Measurements from ENCODE around the gene ZBTB8A. TPM values are rescaled to one million over a fixed set of nuclear protein-coding genes. Genes with fewer than 3 reads are reported as not detected.

ZBTB8A gene
- total RNA-seq, 2 donors from 2014 or later, result 3.0 to 4.7 TPM

DNA sequence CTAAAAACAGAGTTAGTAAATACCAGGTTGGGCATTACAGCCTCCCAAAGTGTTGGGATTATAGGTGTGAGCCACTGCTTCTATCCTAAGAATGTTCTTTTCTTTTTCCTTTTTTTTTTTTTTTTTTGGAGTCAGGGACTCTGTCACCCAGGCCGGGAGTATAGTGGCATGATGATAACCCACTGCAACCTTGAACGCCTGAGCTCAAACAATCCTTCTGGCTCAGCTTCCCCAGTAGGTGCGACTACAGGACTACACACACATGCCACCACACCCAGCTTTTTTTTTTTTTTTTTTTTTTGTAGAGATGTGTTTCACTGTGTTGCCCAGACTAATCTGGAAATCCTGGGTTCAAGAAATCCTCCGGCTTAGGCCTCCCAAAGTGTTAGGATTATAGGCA lies 105.2 kb downstream of the ZBTB8A start:
- no peak for DNase-seq
- intact Hi-C loops (cut with DNase I), result no loop called here
- ATAC-seq, result no peak

DNA sequence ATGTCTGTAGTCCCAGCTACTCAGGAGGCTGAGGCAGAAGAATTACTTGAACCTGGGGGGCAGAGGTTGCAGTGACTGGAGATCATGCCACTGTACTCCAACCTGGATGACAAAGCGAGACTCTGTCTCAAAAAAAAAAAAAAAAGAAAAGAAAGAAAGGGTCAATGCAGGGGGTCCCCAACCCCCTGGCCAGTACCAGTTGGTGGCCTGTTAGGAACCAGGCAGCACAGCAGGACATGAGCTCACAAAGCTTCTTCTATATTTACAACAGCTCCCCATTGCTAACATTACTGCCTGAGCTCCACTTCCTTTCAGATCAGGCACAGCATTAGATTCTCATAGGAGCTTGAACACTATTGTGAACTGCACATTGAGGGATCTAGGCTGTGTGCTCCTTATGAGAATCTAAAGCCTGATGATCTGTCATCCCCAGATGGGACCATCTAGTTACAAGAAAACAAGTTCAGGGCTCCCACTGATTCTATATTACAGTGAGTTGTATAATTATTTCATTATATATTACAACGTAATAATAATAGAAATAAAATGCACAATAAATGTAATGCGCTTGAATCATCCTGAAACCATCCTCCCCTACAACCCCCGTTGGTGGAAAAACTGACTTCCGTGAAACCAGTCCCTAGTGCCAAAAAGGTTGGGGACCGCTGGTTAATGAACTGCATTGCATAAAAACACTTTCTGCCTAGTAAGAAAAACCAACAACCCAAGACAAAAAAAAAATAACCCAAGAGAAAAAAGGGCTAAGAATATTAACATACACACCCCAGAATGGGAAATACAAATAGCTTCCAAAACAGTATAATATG lies 108.3 kb downstream of the ZBTB8A start:
- ATAC-seq (no peak), DNase-seq (no peak)
- intact Hi-C loops (cut with DNase I), result no loop called here

DNA sequence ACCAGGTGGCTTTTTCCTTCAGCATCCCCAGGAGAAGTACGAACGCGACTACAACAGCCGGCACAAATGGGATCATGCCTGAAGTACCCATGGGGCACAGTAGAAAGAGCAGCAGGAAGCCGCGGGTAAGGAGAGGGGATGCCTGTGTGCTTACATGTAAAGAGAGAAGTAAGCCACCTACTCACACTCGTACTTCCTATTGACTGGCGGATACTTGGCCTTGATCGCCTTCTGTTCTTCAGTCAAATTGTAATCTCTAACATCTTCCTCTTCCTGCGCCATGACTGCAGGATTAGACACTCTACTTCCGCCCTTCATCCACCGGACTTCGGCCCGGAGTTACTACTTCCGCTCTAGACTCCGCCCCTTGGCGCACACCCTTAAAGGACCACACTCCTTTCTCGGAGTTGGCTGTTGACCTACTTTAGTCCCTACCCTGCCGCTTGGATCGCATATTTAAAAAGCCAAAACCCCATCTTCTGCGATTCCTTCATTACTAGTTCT lies 111.1 kb downstream of the ZBTB8A start, which contains the start of gene ZBTB8OS:
Gene ZBTB8OS (minus strand): TSS at position 303 of the 504 bp plus-strand sequence. CDS start 21 bp downstream, at position 282.
- intact Hi-C loops (cut with DNase I), result no loop called here
- DNase-seq, result peak; percentile 94
- peak; percentile 86 to 94 for ATAC-seq

DNA sequence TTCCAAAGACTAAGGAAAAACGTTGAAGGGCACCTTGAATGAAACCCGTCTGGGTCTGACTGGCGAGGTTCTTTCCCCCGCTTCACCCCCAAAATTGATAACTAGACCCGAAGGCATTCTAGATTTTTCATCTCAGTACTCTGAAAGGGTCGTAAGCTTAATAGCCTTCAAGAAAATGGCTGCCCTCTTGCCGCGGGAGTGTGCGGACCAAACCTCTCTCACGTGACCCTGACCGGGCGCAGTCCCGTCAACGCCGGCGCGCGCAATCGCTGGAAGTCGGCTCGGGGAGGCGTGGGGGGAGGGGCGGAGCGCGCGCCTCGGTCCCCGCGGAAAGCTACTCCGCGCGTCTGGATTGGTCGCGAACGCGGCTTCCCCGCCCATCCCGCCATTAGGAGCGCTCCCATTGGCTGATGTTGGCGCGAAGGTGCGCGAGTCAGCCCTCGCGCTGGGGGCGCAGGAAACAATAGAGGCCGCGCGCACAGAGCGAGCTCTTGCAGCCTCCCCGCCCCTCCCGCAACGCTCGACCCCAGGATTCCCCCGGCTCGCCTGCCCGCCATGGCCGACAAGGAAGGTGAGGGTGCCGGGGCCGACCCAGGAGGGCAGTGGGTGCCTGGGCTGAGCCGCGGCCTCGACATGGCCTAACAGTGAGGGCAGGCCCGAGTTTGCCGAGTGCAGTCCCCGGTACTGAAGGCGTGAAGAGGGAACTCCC lies 111.7 kb downstream of the ZBTB8A start, which contains the start of gene RBBP4:
Gene RBBP4 (plus strand): TSS at position 457 of the 709 bp plus-strand sequence. CDS start 99 bp downstream, at position 556.
- ATAC-seq (peak; percentile 97 to 98), DNase-seq (peak; percentile 99)
- intact Hi-C loops (cut with DNase I), result no loop called here

DNA sequence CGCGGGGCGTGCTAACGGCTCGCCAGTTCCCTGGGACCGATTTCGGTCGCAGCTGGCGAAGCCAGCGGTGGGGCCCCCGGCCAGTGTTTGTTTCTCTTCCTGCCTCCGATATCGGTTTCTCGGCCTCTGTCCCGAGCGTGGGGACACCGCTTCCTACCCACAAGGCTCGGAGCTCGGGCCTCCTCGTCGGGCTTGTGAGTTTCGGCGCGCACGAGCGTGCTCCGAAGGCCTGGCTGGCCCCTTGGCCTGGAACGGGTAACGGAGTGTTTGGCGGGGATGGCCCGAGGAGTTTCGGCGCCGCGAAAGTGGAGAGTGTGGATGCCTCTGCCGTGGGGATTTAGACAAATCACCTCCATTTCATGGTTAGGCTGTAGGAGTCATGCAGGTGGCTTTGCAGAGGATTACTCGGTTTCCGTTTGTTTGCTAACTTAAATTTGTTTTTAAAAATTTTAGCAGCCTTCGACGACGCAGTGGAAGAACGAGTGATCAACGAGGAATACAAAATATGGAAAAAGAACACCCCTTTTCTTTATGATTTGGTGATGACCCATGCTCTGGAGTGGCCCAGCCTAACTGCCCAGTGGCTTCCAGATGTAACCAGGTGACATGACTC lies 112.3 kb downstream of the ZBTB8A start:
- ATAC-seq (peak; percentile 14 to 25), DNase-seq (no peak)
- intact Hi-C loops (cut with DNase I), result no loop called here

DNA sequence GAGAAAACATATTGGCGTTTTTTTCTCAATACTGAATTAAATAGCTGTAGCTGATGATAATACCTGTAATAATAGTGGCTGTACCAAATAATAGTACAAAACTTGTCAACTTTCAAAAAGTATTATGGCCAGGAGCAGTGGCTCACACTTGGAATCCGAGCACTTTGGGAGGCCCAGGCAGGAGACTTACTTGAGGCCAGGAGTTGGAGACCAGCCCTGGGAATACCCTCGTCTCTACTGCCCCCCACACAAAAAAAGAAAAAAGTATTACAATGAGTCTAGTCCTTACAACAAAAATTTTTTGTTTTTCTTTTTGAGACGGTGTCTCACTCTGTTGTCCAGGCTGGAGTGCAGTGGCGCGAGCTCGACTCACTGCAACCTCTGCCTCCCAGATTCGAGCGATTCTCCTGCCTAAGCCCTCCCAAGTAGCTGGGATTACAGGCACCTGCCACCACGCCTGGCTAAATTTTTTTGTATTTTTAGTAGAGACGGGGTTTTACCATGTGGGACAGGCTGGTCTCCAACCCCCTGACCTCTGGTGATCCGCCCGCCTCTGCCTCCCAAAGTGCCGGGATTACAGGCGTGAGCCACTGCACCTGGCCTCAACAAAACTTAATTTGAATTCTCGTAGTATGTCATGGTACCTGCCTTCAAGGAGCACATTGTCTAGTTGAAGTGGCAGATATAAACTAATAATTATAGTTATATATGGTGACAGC lies 113.2 kb downstream of the ZBTB8A start:
- intact Hi-C loops (cut with DNase I), result no loop called here
- ATAC-seq, result no peak
- DNase-seq, result no peak

Other genes with a start within 250 kb of the ZBTB8A start
- gene HDAC1, start 247.3 kb upstream of the ZBTB8A start, total RNA-seq, result 10 to 100 TPM; 34.8 to 34.9 TPM
- 10 to 100 TPM; 34.5 to 53.9 TPM for gene MARCKSL1, start 203.2 kb upstream of the ZBTB8A start, total RNA-seq
- 1 to 10 TPM; 1.8 to 2.6 TPM for gene FAM229A, start 176.9 kb upstream of the ZBTB8A start, total RNA-seq
- under 1 TPM; 0.44 to 0.79 TPM for gene TSSK3, start 176.9 kb upstream of the ZBTB8A start, total RNA-seq
- 10 to 100 TPM; 42.2 to 43.8 TPM for gene BSDC1, start 145.0 kb upstream of the ZBTB8A start, total RNA-seq
- gene ZBTB8B, start 74.4 kb upstream of the ZBTB8A start, total RNA-seq, result under 1 TPM in 1 of 2 donors, not detected in 1; 0.03 TPM
- 10 to 100 TPM; 26.2 to 32.7 TPM for gene ZBTB8OS, start 111.1 kb downstream of the ZBTB8A start, total RNA-seq
- 100 to 1,000 TPM in 1 of 2 donors, 10 to 100 TPM in 1; 95.8 to 108 TPM for gene RBBP4, start 111.8 kb downstream of the ZBTB8A start, total RNA-seq
- gene SYNC, start 163.3 kb downstream of the ZBTB8A start, total RNA-seq, result 10 to 100 TPM; 14.5 to 15.8 TPM